ENCODE measurements around the gene SYNE1.
"Not testable (repeated sequence)": the region's sequence is repeated elsewhere in the genome, so short reads cannot be mapped to it uniquely, and the experiment has no call there.

SYNE1 gene

DNA sequence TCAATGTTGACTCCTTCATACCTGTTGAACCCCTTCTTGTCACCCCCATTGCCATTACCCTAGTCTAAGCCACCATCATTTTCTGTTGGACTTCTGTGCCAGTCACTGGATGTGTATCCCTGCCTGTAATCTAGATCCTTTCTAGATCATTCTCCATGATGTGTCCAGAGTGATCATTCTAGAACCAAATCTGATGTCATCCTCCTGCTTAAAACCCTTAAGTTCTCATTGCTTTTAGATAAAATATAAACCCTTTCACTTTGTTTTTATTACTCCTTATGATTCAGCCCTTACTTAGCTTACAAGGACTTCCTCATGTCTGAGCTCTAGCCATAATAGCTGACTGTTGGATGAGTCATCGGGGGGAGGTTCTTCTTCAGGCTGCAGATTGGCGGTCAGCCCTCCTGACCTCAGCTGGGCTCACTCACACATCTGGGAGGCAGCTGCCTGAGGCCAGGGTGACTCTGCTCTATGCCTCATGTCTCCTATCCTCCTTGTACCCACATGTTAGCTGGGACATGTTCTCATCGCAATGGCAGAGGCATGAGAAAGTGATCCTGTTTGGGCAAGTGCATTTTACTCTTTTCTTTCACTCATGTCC is 542.1 kb downstream of the SYNE1 start:
- DNase-seq (ENCODE audit: low read depth in 2 of 2): no peak

DNA sequence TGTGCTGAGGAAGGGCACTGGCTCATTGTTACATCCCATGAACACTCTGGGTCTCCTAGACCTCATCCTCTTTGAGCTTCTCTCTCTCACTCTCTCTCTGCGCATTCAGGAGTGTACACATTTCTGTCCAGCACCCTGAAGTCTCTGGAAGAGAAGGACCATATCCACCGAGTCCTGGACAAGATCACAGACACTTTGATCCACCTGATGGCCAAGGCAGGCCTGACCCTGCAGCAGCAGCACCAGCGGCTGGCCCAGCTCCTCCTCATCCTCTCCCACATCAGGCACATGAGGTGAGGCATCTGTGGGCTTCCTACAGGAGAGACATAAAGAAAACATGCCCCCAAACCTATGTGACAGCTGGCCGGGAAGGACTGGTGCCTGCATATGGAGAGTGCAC is 542.9 kb downstream of the SYNE1 start:
- no peak for DNase-seq (ENCODE audit: low read depth in 2 of 2)

- DNase-seq (ENCODE audit: low read depth in 2 of 2): no peak
These were observed 543.5 kb downstream of the SYNE1 start for GRCh38 chr6:152093711-152094110.

GRCh38 chr6:152091851-152092341 is 545.3 kb downstream of the SYNE1 start:
- no peak for DNase-seq (ENCODE audit: low read depth in 2 of 2)

DNA sequence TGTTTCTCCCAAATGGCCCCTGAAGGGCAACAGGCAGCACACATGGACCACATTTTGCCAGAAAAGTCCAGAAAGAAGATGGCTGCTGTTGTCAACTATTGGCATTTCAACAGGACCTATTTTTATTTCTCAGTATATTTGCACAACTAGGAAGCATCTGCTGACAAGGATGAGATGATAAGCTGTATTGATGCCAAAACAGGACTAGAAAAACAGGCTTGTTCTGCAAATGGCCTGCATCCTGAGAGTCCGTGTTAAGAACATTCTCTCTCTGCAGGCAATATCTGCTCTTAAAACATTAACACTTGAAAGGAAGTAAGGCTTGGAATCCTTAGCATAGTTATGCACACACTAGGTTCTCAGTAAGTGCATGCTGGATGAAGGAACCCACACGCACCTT is 546.0 kb downstream of the SYNE1 start:
- DNase-seq (ENCODE audit: low read depth in 2 of 2): no peak

- no peak for DNase-seq (ENCODE audit: low read depth in 2 of 2)
These were observed 547.2 kb downstream of the SYNE1 start for GRCh38 chr6:152089992-152090391.

DNA sequence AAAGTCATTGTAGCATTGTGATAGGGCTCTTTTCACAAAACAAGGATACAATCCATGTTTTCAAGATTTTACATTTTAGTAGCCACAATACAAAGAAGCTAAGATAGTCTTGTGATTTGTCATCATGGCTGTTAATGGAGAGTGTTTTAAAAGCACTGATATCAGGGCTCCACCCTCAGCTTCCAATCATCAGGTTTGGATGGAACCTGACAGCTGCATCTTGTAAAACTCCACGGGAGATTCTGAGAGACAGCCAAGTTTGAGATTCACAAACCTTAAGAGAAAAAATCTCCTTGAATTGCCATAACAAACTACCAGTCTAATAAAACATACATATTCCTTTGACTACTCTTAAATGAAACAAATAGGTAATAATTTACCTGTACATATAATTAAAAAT is 549.5 kb downstream of the SYNE1 start:
- no peak for DNase-seq (ENCODE audit: low read depth in 2 of 2)

DNA sequence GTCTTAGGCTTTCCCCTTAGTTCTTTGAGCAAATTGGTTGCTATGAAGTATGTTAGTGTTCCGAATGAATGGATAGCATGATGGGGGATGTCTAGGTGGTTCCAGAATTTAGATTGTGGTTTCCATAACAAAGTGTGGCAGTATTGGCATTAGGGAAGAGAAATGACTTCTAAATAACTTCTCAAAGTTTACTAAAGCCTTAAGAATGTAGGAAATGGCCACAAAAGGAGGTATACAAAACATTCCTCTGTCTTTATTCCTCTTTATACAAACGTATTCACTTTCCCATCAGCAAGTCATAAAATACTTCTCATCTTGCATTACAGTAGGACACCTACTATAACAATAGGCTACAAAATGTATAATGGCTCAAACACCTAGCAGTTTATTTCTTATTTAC is 550.1 kb downstream of the SYNE1 start:
- DNase-seq (ENCODE audit: low read depth in 2 of 2): no peak

DNA sequence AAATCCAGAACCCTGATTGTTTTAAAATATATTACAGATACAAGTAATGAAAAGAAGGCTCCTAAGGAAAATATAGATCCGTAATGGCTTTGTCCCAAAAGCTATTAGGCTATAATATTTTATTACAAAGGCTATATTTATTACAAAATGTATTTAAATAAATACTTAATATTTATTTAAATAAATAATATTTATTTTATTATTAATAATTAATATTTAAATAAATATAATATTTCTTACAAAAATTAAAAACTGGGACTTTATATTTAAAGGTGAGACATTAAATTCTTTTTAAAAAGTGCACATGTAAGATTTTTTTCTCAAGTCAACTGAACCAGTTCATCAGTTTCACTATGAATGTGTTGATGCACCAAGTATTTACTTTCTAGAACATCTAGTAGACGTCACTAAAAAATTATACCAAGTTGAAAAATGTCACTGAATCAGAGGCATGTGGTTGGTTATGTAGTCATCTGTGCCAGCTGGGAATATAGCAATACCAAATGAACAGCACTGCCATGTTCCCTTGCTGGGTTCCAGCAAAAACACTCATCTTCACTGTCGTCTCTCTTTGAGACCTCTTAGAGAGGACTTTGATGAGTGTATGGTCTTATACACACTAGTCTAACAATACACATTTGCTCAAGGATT is 550.8 kb downstream of the SYNE1 start:
- no peak for DNase-seq (ENCODE audit: low read depth in 2 of 2)

GRCh38 chr6:152085451-152085921 is 551.7 kb downstream of the SYNE1 start:
- DNase-seq (ENCODE audit: low read depth in 2 of 2): no peak

DNA sequence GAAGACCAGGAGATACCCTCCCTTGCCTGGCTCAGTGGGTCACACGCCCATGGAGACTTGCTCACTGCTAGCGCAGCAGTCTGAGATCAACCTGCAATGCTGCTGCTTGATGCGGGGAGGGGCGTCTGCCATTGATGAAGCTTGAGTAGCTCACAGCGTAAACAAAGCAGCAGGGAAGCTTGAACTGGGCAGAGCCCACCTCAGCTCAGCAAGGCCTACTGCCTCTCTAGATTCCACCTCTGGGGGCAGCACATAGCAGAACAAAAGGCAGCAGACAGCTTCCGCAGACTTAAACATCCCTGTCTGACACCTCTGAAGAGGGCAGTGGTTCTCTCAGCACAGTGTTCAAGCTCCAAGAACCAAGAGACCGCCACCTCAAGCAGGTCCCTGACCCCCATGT is 558.4 kb downstream of the SYNE1 start:
- no peak for DNase-seq (ENCODE audit: low read depth in 2 of 2)

GRCh38 chr6:152078001-152078400 is 559.2 kb downstream of the SYNE1 start:
- no peak for DNase-seq (ENCODE audit: low read depth in 2 of 2)

GRCh38 chr6:152076242-152076641 is 560.9 kb downstream of the SYNE1 start:
- DNase-seq (ENCODE audit: low read depth in 2 of 2): not testable (repeated sequence)

- no peak for DNase-seq (ENCODE audit: low read depth in 2 of 2)
These were observed 565.3 kb downstream of the SYNE1 start for GRCh38 chr6:152071843-152072242.

Measured in stimulated activated CD8-positive, alpha-beta memory T cell treated with anti-CD3 and anti-CD28 coated beads, Interleukin-7, amount 100 ng/mL, for 1 hour (primary cell).